Esophagus squamous epithelium (tissue), 4 donors: ENCODE results near the gene DACH2.

Experiments
- CTCF ChIP-seq, 6 experiments: fragments of 450-650 bp in 4 of 6; fragments of 200-600 bp in 2 of 6; sonication (generic) in 2 of 6; IDR thresholded peaks; one replicate each; pipeline ENCODE4 v1.5.1; 2016 to 2019; ENCODE audit warnings: antibody characterized with exemption in 6 of 6, mild to moderate bottlenecking in 4 of 6, moderate library complexity in 4 of 6
- POLR2A ChIP-seq, 4 donors: fragments of 450-650 bp; IDR thresholded peaks; one replicate each; pipeline ENCODE4 v1.6.1; 2017; ENCODE audit warnings: antibody characterized with exemption in 4 of 4, mild to moderate bottlenecking in 4 of 4, moderate library complexity in 3 of 4

- TF ChIP-seq POLR2A (IDR thresholded peaks at IDR 0.05) (no peak), CTCF (IDR thresholded peaks at IDR 0.05) (no peak)
These were observed 359.1 kb downstream of the DACH2 start for GRCh38 chrX:86507331-86507730.
